Measurements from ENCODE around the gene GP9. TPM values are rescaled to one million over a fixed set of nuclear protein-coding genes. Genes with fewer than 3 reads are reported as not detected.
"Not testable (repeated sequence)": the region's sequence is repeated elsewhere in the genome, so short reads cannot be mapped to it uniquely, and the experiment has no call there.

Gene GP9
- total RNA-seq, 2 experiments from 2014 or later, result not detected

DNA sequence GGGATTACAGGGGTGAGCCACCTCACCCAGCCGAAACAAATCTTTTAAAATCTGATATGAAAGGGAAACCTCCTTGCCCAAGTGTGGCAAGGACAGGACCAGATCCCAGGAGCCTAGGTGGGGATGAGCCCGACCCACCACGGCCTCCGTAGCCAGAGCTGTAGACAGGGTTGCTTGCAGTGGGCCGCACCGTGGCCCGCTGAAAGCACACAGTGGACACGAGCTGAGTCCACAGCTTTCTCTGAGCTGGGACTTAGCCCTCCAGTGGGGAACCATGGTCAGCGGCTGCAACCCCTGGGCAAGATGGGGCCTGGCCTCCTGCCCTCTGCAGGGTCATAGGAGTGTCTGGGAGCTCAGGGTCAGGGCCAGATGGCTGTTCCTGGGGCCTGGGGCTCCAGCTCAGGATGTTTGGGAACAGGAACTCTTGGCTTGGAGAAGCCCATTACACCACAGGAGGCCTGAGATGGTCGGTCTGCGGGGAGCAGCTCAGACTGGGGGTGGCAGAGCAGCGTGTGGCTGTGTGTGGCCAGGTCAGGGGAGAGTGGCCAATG is 24.7 kb downstream of the GP9 start:
- ChIA-PET POLR2A (no interaction called here), CTCF (interaction anchor here (1.1 kb wide), 1 partner anchor 115 kb away, joined by 4 read pairs; no protein-coding TSS in a partner anchor)
- H3K9me3 Mint-ChIP-seq, result no peaks in the 10 kb centered on the region
- no peaks in the 10 kb centered on the region for H3K36me3 Mint-ChIP-seq
- intact Hi-C loops (cut with micrococcal nuclease), result no loop called here
- no peaks in the 10 kb centered on the region for H3K27me3 Mint-ChIP-seq
- no peak overlapping the region for H3K27ac Mint-ChIP-seq
- no peak overlapping the region for H3K4me3 Mint-ChIP-seq
- DNase-seq, result no peak
- H3K4me1 Mint-ChIP-seq (ENCODE audit: low read depth), result no peaks in the 10 kb centered on the region

DNA sequence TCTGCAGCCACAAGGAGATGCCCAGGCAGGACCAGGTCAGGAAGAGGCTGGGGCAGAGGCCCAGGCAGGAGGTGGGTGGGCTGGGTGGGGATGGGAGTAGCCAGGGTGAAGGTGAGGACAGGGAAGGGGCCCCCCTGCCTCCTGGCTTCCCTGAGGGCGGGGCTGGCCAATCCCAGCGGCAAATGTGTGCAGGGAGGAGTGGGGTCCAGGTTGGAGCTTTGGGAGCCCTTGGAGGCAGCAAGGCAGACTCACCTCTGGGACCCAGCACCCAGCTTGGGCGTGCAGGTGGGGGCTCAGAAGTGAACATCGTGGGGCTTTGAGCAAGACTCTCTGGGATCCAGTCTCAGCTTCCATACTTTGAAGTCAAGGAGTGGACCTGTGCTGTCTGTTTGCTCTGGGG is 25.2 kb downstream of the GP9 start:
- POLR2A ChIA-PET, result no interaction called here
- Mint-ChIP-seq H3K9me3 (no peaks in the 10 kb centered on the region), H3K27ac (no peak overlapping the region), H3K36me3 (no peaks in the 10 kb centered on the region), H3K4me1 (ENCODE audit: low read depth) (no peaks in the 10 kb centered on the region), H3K27me3 (no peaks in the 10 kb centered on the region), H3K4me3 (no peak overlapping the region)
- CTCF ChIA-PET, result no interaction called here
- intact Hi-C loops (cut with micrococcal nuclease), result no loop called here
- no peak for DNase-seq

DNA sequence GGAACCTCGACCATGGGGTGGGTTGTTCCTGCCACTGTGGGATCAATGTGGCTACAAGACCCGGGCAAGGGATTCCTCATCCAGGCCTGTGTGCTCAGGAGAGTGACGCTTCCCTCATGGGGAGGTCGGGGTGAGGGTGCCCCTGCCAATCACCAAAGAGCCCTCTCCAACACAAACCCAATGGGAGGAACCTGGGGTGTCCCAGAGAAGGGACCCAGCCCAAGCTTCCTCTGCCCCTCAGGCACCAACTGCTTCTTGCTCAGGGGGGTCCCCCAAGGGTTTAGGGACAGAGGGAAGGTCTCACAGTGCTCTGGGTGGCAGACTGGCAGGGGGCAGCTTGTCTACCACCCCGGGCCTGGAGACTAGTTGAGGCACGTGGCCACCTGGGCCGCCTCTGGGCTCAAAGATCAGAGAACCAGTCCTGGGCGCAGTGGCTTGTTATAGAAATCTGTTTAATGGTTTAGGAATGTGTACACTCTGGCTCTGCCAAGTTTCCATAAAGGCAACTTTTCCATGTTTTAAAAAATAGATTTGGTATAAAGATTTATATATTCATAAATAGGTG is 26.6 kb downstream of the GP9 start:
- Mint-ChIP-seq H3K9me3 (no peaks in the 10 kb centered on the region), H3K4me1 (ENCODE audit: low read depth) (no peaks in the 10 kb centered on the region), H3K4me3 (no peak overlapping the region), H3K36me3 (peaks cover 4% of the 10 kb centered on the region), H3K27me3 (no peaks in the 10 kb centered on the region), H3K27ac (no peak overlapping the region)
- intact Hi-C loops (cut with micrococcal nuclease), result no loop called here
- POLR2A ChIA-PET, result no interaction called here
- CTCF ChIA-PET, result no interaction called here
- no peak for DNase-seq

DNA sequence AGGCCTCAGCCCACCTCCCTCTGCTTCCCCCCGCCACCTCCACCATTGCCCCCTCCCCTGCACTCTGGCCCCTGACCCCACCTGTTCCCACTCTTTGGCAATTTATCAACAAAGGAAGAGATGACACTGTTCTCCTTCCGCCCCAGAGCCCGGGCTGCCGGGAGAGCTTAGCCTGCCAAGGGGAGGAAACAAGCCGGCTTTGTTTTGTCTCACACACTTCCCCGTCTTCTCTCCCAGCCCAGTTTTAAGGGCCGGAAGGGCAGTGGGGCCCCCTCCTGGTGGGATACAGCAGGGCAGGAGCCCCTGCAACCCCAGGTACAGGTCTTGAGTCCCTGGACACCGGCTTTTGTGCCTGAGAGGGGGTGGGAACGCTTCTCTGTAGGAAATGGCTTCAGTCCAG is 27.3 kb downstream of the GP9 start:
- H3K36me3 Mint-ChIP-seq; CTCF ChIA-PET; H3K27ac Mint-ChIP-seq; H3K9me3 Mint-ChIP-seq; H3K27me3 Mint-ChIP-seq; POLR2A ChIA-PET; H3K4me1 Mint-ChIP-seq (ENCODE audit: low read depth); intact Hi-C loops (cut with micrococcal nuclease); H3K4me3 Mint-ChIP-seq: not testable (repeated sequence)
- DNase-seq, result peak; percentile 33

DNA sequence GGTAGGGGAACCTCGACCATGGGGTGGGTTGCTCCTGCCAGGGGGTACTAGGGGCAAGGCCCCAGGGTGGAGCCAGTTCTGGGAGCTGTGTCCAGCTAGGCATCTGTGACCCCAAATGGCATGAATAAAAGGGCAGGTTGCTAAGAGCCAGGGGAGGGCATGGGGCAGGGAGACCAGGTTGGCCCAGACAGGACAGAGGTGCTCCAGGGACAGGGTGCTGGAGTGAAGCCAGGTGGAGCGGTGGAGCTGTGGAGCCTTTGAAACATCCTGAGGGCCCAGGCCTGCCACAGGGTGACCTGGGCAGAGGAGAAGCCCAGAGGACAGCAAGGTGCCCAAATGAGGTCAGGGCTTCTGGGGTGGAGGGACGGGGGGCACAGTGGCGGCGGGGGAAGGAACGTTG is 27.7 kb downstream of the GP9 start:
- intact Hi-C loops (cut with micrococcal nuclease); DNase-seq; CTCF ChIA-PET; H3K4me1 Mint-ChIP-seq (ENCODE audit: low read depth); POLR2A ChIA-PET; H3K36me3 Mint-ChIP-seq; H3K9me3 Mint-ChIP-seq; H3K4me3 Mint-ChIP-seq; H3K27ac Mint-ChIP-seq; H3K27me3 Mint-ChIP-seq: not testable (repeated sequence)

DNA sequence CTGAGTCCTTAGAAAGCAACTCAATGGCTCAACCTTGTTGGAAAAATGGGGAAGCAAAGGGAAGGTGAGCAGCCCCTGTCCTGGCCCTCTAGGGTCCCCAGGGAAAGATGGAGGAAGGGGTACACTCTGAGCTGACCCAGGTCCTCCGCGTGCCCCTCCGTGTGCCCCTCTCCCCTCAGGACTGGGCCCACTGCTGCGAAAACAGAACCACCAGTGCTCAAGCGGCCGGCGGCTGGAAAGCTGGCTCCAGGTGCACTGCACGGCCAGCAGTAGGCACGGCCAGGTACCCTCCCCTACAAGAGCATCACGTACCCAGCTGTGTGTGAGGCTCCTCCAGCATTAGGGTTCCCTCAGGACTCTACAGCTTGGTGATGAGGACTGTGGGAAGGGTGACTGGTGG is 34.7 kb downstream of the GP9 start:
- CTCF ChIA-PET, result no interaction called here
- intact Hi-C loops (cut with micrococcal nuclease), result no loop called here
- POLR2A ChIA-PET, result interaction anchor here (1.2 kb wide), 1 partner anchor 24 kb away, joined by 3 read pairs; no protein-coding TSS in a partner anchor
- H3K4me1 Mint-ChIP-seq (ENCODE audit: low read depth), result peaks cover 27% of the 10 kb centered on the region
- H3K4me3 Mint-ChIP-seq, result no peak overlapping the region
- no peaks in the 10 kb centered on the region for H3K27me3 Mint-ChIP-seq
- DNase-seq, result no peak
- no peaks in the 10 kb centered on the region for H3K9me3 Mint-ChIP-seq
- H3K27ac Mint-ChIP-seq, result no peak overlapping the region
- peaks cover 12% of the 10 kb centered on the region for H3K36me3 Mint-ChIP-seq

DNA sequence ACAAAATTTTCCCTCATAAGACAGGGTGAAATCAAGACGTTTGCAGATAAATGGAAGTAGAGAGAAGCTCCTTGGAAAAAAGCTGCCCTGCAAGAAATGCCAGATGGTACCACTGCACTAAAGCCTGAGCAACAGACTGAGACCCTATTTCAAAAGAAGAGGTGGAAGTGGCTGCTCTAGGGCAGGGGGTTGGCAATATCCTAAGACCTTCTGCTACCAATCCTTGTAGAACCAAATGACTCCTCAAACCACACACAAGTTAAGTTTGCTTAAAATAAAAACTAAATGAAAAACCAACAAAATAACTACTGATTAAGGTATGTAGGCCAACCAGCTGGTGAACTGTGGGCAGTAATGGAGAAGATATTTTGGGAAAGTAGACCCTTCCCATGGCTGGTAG is 39.7 kb downstream of the GP9 start:
- H3K9me3 Mint-ChIP-seq, result no peaks in the 10 kb centered on the region
- peaks cover 66% of the 10 kb centered on the region for H3K4me1 Mint-ChIP-seq (ENCODE audit: low read depth)
- POLR2A ChIA-PET, result interaction anchor here (1.0 to 1.9 kb wide), 3 partner anchors 19 to 47 kb away, joined by 3 to 7 read pairs (median 5); partner anchors contain the start of gene RAB43
- no peak overlapping the region for H3K4me3 Mint-ChIP-seq
- CTCF ChIA-PET, result interaction anchor here (1.0 to 2.1 kb wide), 3 partner anchors 85 to 145 kb away, joined by 3 to 9 read pairs (median 4); no protein-coding TSS in a partner anchor
- no peak for DNase-seq
- peak overlapping the region; percentile 56 for H3K27ac Mint-ChIP-seq
- no peaks in the 10 kb centered on the region for H3K27me3 Mint-ChIP-seq
- intact Hi-C loops (cut with micrococcal nuclease), result no loop called here
- H3K36me3 Mint-ChIP-seq, result peaks cover 9% of the 10 kb centered on the region

DNA sequence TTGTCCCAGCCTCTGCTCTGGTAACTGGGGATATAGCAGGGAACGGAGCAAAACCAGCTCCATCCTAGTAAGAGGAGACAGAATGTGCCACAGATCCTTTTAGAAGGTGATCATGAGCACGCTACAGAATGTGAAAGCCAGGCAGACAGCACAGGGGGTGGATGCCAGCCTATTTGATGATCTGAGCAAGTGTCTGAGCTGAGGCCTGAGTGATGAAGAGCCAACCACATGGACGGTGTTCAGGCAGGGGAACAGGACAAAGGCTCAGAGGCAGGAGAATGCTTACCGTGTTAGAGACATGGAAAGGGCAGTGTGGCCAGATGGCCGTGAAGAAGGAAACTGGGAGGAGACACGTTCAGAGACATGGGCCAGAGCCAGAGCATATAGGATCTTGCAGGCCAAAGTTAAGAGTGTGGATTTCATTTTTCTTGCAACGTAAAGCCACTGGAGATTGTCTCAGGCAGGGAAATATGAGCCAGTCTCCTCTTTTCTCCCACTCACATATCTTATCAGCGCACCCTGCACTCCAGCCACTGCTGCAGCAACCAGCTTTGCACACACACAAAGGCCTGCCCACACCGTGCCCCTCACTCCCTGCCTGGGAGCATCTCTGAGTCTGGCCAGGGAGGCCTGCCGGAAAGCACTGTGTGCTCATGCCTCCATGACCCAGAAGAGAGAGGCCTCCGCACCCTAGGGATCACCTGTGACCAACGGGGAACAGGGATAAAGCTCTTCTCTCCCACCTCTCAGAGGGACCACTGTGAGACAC is 41.0 kb downstream of the GP9 start:
- H3K36me3 Mint-ChIP-seq, result peaks cover 6% of the 10 kb centered on the region
- no peak overlapping the region for H3K4me3 Mint-ChIP-seq
- POLR2A ChIA-PET, result interaction anchor here (1.5 kb wide), 1 partner anchor 19 kb away, joined by 3 read pairs; no protein-coding TSS in a partner anchor
- H3K4me1 Mint-ChIP-seq (ENCODE audit: low read depth), result peaks cover 64% of the 10 kb centered on the region
- no peak overlapping the region for H3K27ac Mint-ChIP-seq
- DNase-seq, result no peak
- no peaks in the 10 kb centered on the region for H3K27me3 Mint-ChIP-seq
- CTCF ChIA-PET, result interaction anchor here (1.0 to 2.1 kb wide), 4 partner anchors 48 to 131 kb away, joined by 3 to 9 read pairs (median 4); no protein-coding TSS in a partner anchor
- no peaks in the 10 kb centered on the region for H3K9me3 Mint-ChIP-seq
- intact Hi-C loops (cut with micrococcal nuclease), result no loop called here

DNA sequence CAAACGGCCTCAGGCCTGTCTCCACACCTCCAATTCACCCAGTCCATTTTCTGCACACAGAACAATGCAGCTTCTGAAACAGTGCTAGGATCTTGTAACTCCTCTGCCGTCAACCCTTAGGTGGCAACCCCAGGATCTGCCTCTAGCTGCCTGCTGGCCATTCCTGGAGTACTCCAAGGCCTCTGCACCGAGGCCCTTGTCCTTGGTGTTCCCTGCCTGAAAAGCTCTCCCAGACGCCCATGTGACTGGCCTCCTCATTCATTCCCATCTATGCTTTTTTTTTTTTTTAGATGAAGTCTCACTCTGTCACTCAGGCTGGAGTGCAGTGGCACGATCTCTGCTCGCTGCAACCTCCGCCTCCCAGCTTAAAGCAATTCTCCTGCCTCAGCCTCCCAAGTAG is 42.7 kb downstream of the GP9 start:
- Mint-ChIP-seq H3K36me3 (peaks cover 8% of the 10 kb centered on the region), H3K27ac (peak overlapping the region; percentile 36), H3K9me3 (no peaks in the 10 kb centered on the region), H3K4me1 (ENCODE audit: low read depth) (peaks cover 64% of the 10 kb centered on the region), H3K27me3 (no peaks in the 10 kb centered on the region), H3K4me3 (no peak overlapping the region)
- no peak for DNase-seq
- POLR2A ChIA-PET, result no interaction called here
- intact Hi-C loops (cut with micrococcal nuclease), result no loop called here
- CTCF ChIA-PET, result no interaction called here

DNA sequence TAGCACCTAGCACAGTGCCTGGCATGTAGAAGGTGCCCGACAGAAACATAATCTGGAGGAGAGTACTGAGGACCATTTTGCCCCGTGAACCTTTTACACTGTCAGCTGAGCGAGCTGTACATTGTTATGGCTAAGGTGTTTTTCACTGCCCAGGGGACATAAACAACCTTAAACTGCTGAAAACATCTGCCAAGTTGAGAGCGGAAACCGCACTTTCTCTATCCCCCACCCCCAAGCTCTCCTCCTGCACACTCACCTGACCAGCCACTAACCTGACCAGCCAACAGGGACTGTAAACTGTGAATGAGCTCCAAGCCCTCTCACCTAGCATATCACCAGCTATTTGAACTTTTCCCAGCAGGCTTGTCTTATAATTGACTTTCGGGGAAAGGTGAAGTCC is 43.5 kb downstream of the GP9 start:
- Mint-ChIP-seq H3K4me1 (ENCODE audit: low read depth) (peaks cover 67% of the 10 kb centered on the region), H3K27ac (no peak overlapping the region), H3K4me3 (no peak overlapping the region), H3K27me3 (no peaks in the 10 kb centered on the region), H3K9me3 (no peaks in the 10 kb centered on the region), H3K36me3 (peaks cover 11% of the 10 kb centered on the region)
- CTCF ChIA-PET, result interaction anchor here (0.6 to 1.7 kb wide), 2 partner anchors 51 to 58 kb away, joined by 3 to 6 read pairs; no protein-coding TSS in a partner anchor
- DNase-seq, result no peak
- intact Hi-C loops (cut with micrococcal nuclease), result no loop called here
- POLR2A ChIA-PET, result interaction anchor here (1.1 kb wide), 1 partner anchor 17 kb away, joined by 4 read pairs; the partner anchor contains the start of gene RAB43

DNA sequence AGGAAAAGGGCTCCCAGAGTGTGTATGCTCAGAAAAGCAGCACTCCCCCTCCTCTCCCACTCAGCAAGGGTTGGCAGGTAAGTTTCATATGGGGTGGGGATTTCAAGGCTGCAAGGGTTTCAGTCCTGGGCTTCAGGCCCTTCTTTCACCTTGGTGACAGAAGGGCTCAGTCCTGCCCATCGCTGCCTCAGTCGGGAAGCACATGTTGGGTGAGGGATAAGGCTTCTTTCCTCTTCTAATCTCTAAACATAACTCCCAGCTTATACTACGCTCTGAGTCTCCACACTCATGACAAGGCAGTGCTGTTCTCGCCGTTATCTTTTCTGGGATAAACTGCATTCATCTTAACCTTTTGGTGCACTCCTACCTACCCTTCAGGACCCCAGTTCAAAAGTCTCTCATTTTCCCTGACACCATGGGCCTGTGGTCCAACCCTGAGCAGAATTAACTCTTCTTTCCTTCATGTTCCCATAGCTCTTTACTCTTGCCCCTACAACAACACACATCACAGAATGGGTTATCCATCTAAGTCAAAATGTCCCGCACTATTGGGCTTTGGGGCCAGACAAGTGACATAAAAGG is 44.0 kb downstream of the GP9 start:
- POLR2A ChIA-PET, result interaction anchor here (1.1 kb wide), 1 partner anchor 16 kb away, joined by 4 read pairs; the partner anchor contains the start of gene RAB43
- H3K4me1 Mint-ChIP-seq (ENCODE audit: low read depth), result peaks cover 66% of the 10 kb centered on the region
- H3K27ac Mint-ChIP-seq, result peak overlapping the region; percentile 4
- no peak overlapping the region for H3K4me3 Mint-ChIP-seq
- CTCF ChIA-PET, result interaction anchor here (0.6 to 1.7 kb wide), 2 partner anchors 51 to 58 kb away, joined by 3 to 6 read pairs; no protein-coding TSS in a partner anchor
- H3K36me3 Mint-ChIP-seq, result peaks cover 11% of the 10 kb centered on the region
- intact Hi-C loops (cut with micrococcal nuclease), result no loop called here
- no peak for DNase-seq
- no peaks in the 10 kb centered on the region for H3K27me3 Mint-ChIP-seq
- no peaks in the 10 kb centered on the region for H3K9me3 Mint-ChIP-seq

DNA sequence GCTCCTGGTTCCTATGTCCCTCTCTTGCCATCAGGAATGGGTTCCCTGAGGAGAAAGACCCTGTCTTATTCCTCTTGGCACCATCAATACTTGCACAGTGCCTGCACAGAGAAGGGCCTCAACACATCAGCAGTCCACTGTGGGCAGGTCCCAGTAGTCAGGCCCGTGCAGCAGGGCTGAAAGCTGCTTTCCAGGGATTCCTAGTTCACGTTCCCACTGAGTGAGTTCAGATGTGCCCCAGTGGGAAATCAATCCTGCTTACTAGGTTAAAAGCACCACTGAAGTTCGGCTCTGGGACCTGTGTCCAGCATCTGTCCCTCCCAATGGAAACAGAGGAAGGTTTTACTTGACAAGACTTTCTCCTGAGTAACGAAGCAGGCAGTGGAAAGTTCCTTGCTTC is 45.3 kb downstream of the GP9 start:
- no peaks in the 10 kb centered on the region for H3K27me3 Mint-ChIP-seq

More for the DNA sequence above, 45.3 kb downstream of the GP9 start:
- H3K36me3 Mint-ChIP-seq, result peaks cover 20% of the 10 kb centered on the region
- no peak overlapping the region for H3K27ac Mint-ChIP-seq
- intact Hi-C loops (cut with micrococcal nuclease), result no loop called here
- ChIA-PET CTCF (interaction anchor here (1.4 to 1.6 kb wide), 2 partner anchors 52 to 136 kb away, joined by 4 to 5 read pairs; no protein-coding TSS in a partner anchor), POLR2A (no interaction called here)
- H3K9me3 Mint-ChIP-seq, result no peaks in the 10 kb centered on the region
- H3K4me3 Mint-ChIP-seq, result no peak overlapping the region
- no peak for DNase-seq
- H3K4me1 Mint-ChIP-seq (ENCODE audit: low read depth), result peaks cover 63% of the 10 kb centered on the region
